ENCODE measurements around the gene TTC12.

Gene TTC12

GRCh38 chr11:113289431-113290187 lies 24.8 kb upstream of the TTC12 start:
- 59% methylated on average over 10 of the region's 10 CpGs for WGBS
- Histone ChIP-seq H3K4me3 (ENCODE audit: insufficient read depth in 1 of 2, low read depth in 1 of 2, low read length in 2 of 2) (no peak overlapping the region), H3K4ac (ENCODE audit: low read depth in 1 of 2, low read length in 2 of 2) (no peak overlapping the region), H3K9me3 (ENCODE audit: control insufficient read depth, low read length) (no peaks in the 10 kb centered on the region), H2AK5ac (ENCODE audit: low read length, severe bottlenecking) (no peak overlapping the region), H3K27me3 (ENCODE audit: control insufficient read depth in 1 of 2, insufficient read depth in 1 of 2, low read length in 2 of 2) (peaks cover 11 to 88% of the 10 kb centered on the region in 2 experiments), H2BK15ac (ENCODE audit: low read depth, poor library complexity, severe bottlenecking) (no peak overlapping the region), H2BK120ac (ENCODE audit: low read depth, low read length) (no peak overlapping the region), H3K14ac (ENCODE audit: low read length in 2 of 2) (no peak overlapping the region), H3K27ac (ENCODE audit: low read length, poor library complexity, severe bottlenecking) (no peak overlapping the region), H3K23ac (ENCODE audit: low read length in 2 of 2) (no peak overlapping the region), H2BK5ac (ENCODE audit: low read depth, low read length, poor library complexity, severe bottlenecking) (no peak overlapping the region), H3K9ac (ENCODE audit: low read length) (no peak overlapping the region), H3K79me1 (replicated peaks; ENCODE audit: low read length, poor library complexity, severe bottlenecking) (no peaks in the 10 kb centered on the region), H3K4me1 (ENCODE audit: control insufficient read depth, insufficient read depth, low read depth, low read length) (no peaks in the 10 kb centered on the region), H4K91ac (ENCODE audit: low read length) (no peak overlapping the region), H3K18ac (ENCODE audit: low read depth in 1 of 2, low read length in 2 of 2) (no peak overlapping the region), H4K8ac (ENCODE audit: low read length) (no peak overlapping the region), H3K4me2 (ENCODE audit: low read length, poor library complexity, severe bottlenecking) (no peak overlapping the region), H3K36me3 (ENCODE audit: control insufficient read depth in 1 of 2, insufficient read depth in 2 of 2, low read depth in 1 of 2, low read length in 2 of 2) (no peaks in the 10 kb centered on the region), H2AFZ (ENCODE audit: low read depth, low read length) (no peak overlapping the region), H2BK12ac (ENCODE audit: low read length in 2 of 2) (no peak overlapping the region)
- DNase-seq: peak; percentile 68

- no peak for DNase-seq
- 84% methylated on average over 5 of the region's 5 CpGs for WGBS
Observed at GRCh38 chr11:113293936-113294335, 20.4 kb upstream of the TTC12 start.

GRCh38 chr11:113295993-113296392 lies 18.4 kb upstream of the TTC12 start:
- Histone ChIP-seq H2BK15ac (ENCODE audit: low read depth, poor library complexity, severe bottlenecking) (no peak overlapping the region), H3K23ac (ENCODE audit: low read length in 2 of 2) (no peak overlapping the region), H3K4me3 (ENCODE audit: insufficient read depth in 1 of 2, low read depth in 1 of 2, low read length in 2 of 2) (no peak overlapping the region), H3K4me1 (ENCODE audit: control insufficient read depth, insufficient read depth, low read depth, low read length) (no peaks in the 10 kb centered on the region), H3K27ac (ENCODE audit: low read length, poor library complexity, severe bottlenecking) (no peak overlapping the region), H3K27me3 (ENCODE audit: control insufficient read depth in 1 of 2, insufficient read depth in 1 of 2, low read length in 2 of 2) (peaks cover 3 to 70% of the 10 kb centered on the region in 2 experiments), H4K8ac (ENCODE audit: low read length) (no peak overlapping the region), H2AFZ (ENCODE audit: low read depth, low read length) (no peak overlapping the region), H4K91ac (ENCODE audit: low read length) (no peak overlapping the region), H3K14ac (ENCODE audit: low read length in 2 of 2) (no peak overlapping the region), H2AK5ac (ENCODE audit: low read length, severe bottlenecking) (no peak overlapping the region), H3K9me3 (ENCODE audit: control insufficient read depth, low read length) (no peaks in the 10 kb centered on the region), H2BK120ac (ENCODE audit: low read depth, low read length) (no peak overlapping the region), H3K4ac (ENCODE audit: low read depth in 1 of 2, low read length in 2 of 2) (no peak overlapping the region), H3K4me2 (ENCODE audit: low read length, poor library complexity, severe bottlenecking) (no peak overlapping the region), H3K36me3 (ENCODE audit: control insufficient read depth in 1 of 2, insufficient read depth in 2 of 2, low read depth in 1 of 2, low read length in 2 of 2) (no peaks in the 10 kb centered on the region), H3K18ac (ENCODE audit: low read depth in 1 of 2, low read length in 2 of 2) (no peak overlapping the region), H3K79me1 (replicated peaks; ENCODE audit: low read length, poor library complexity, severe bottlenecking) (no peaks in the 10 kb centered on the region), H3K9ac (ENCODE audit: low read length) (no peak overlapping the region), H2BK12ac (ENCODE audit: low read length in 2 of 2) (no peak overlapping the region), H2BK5ac (ENCODE audit: low read depth, low read length, poor library complexity, severe bottlenecking) (no peak overlapping the region)
- 95% methylated on average over 7 of the region's 7 CpGs for WGBS
- no peak for DNase-seq

More at GRCh38 chr11:113293936-113294335, 20.4 kb upstream of the TTC12 start:
- no peak overlapping the region for H2BK12ac ChIP-seq (ENCODE audit: low read length in 2 of 2)
- H3K4me1 ChIP-seq (ENCODE audit: control insufficient read depth, insufficient read depth, low read depth, low read length): no peaks in the 10 kb centered on the region
- no peaks in the 10 kb centered on the region for H3K36me3 ChIP-seq (ENCODE audit: control insufficient read depth in 1 of 2, insufficient read depth in 2 of 2, low read depth in 1 of 2, low read length in 2 of 2)
- H3K23ac ChIP-seq (ENCODE audit: low read length in 2 of 2): no peak overlapping the region
- H2BK15ac ChIP-seq (ENCODE audit: low read depth, poor library complexity, severe bottlenecking): no peak overlapping the region
- no peak overlapping the region for H2AK5ac ChIP-seq (ENCODE audit: low read length, severe bottlenecking)
- H3K4me2 ChIP-seq (ENCODE audit: low read length, poor library complexity, severe bottlenecking): no peak overlapping the region
- H2AFZ ChIP-seq (ENCODE audit: low read depth, low read length): no peak overlapping the region
- no peaks in the 10 kb centered on the region for H3K79me1 ChIP-seq (replicated peaks; ENCODE audit: low read length, poor library complexity, severe bottlenecking)
- H3K27ac ChIP-seq (ENCODE audit: low read length, poor library complexity, severe bottlenecking): no peak overlapping the region
- no peak overlapping the region for H3K9ac ChIP-seq (ENCODE audit: low read length)
- H3K4ac ChIP-seq (ENCODE audit: low read depth in 1 of 2, low read length in 2 of 2): no peak overlapping the region
- no peak overlapping the region for H3K4me3 ChIP-seq (ENCODE audit: insufficient read depth in 1 of 2, low read depth in 1 of 2, low read length in 2 of 2)
- no peak overlapping the region for H2BK5ac ChIP-seq (ENCODE audit: low read depth, low read length, poor library complexity, severe bottlenecking)
- no peaks in the 10 kb centered on the region for H3K9me3 ChIP-seq (ENCODE audit: control insufficient read depth, low read length)
- H4K8ac ChIP-seq (ENCODE audit: low read length): no peak overlapping the region
- H3K18ac ChIP-seq (ENCODE audit: low read depth in 1 of 2, low read length in 2 of 2): no peak overlapping the region
- H3K14ac ChIP-seq (ENCODE audit: low read length in 2 of 2): no peak overlapping the region
- H3K27me3 ChIP-seq (ENCODE audit: control insufficient read depth in 1 of 2, insufficient read depth in 1 of 2, low read length in 2 of 2): peaks cover 3 to 69% of the 10 kb centered on the region in 2 experiments
- no peak overlapping the region for H2BK120ac ChIP-seq (ENCODE audit: low read depth, low read length)
- no peak overlapping the region for H4K91ac ChIP-seq (ENCODE audit: low read length)

- no peak overlapping the region for H4K8ac ChIP-seq (ENCODE audit: low read length)
- no peak overlapping the region for H4K91ac ChIP-seq (ENCODE audit: low read length)
- no peak overlapping the region for H2BK12ac ChIP-seq (ENCODE audit: low read length in 2 of 2)
- no peak overlapping the region for H2AFZ ChIP-seq (ENCODE audit: low read depth, low read length)
- no peak overlapping the region for H3K18ac ChIP-seq (ENCODE audit: low read depth in 1 of 2, low read length in 2 of 2)
- H3K4me3 ChIP-seq (ENCODE audit: insufficient read depth in 1 of 2, low read depth in 1 of 2, low read length in 2 of 2): no peak overlapping the region
- H2AK5ac ChIP-seq (ENCODE audit: low read length, severe bottlenecking): no peak overlapping the region
- no peak overlapping the region for H2BK5ac ChIP-seq (ENCODE audit: low read depth, low read length, poor library complexity, severe bottlenecking)
- H3K36me3 ChIP-seq (ENCODE audit: control insufficient read depth in 1 of 2, insufficient read depth in 2 of 2, low read depth in 1 of 2, low read length in 2 of 2): no peaks in the 10 kb centered on the region
- H2BK15ac ChIP-seq (ENCODE audit: low read depth, poor library complexity, severe bottlenecking): no peak overlapping the region
- WGBS: 79% methylated on average over 2 of the region's 2 CpGs
- peaks cover 0 to 63% of the 10 kb centered on the region in 2 experiments for H3K27me3 ChIP-seq (ENCODE audit: control insufficient read depth in 1 of 2, insufficient read depth in 1 of 2, low read length in 2 of 2)
- H3K14ac ChIP-seq (ENCODE audit: low read length in 2 of 2): peak overlapping the region in 1 of 2 experiments; percentile 36
- peak overlapping the region in 1 of 2 experiments; percentile 47 for H3K23ac ChIP-seq (ENCODE audit: low read length in 2 of 2)
- H3K9ac ChIP-seq (ENCODE audit: low read length): no peak overlapping the region
- H3K27ac ChIP-seq (ENCODE audit: low read length, poor library complexity, severe bottlenecking): no peak overlapping the region
- H3K79me1 ChIP-seq (replicated peaks; ENCODE audit: low read length, poor library complexity, severe bottlenecking): no peaks in the 10 kb centered on the region
- no peak overlapping the region for H3K4me2 ChIP-seq (ENCODE audit: low read length, poor library complexity, severe bottlenecking)
- H2BK120ac ChIP-seq (ENCODE audit: low read depth, low read length): no peak overlapping the region
- H3K4me1 ChIP-seq (ENCODE audit: control insufficient read depth, insufficient read depth, low read depth, low read length): no peaks in the 10 kb centered on the region
- H3K9me3 ChIP-seq (ENCODE audit: control insufficient read depth, low read length): no peaks in the 10 kb centered on the region
- no peak for DNase-seq
- no peak overlapping the region for H3K4ac ChIP-seq (ENCODE audit: low read depth in 1 of 2, low read length in 2 of 2)
Observed at GRCh38 chr11:113296447-113297205, 17.8 kb upstream of the TTC12 start.

All from mesenchymal stem cell (in vitro differentiated cells and primary cell).